ENCODE measurements around the gene GLUL.
"Not testable (repeated sequence)": the region's sequence is repeated elsewhere in the genome, so short reads cannot be mapped to it uniquely, and the experiment has no call there.

Gene GLUL

GRCh38 chr1:182394055-182394775 lies 2.6 kb upstream of the GLUL start:
- DNase-seq (ENCODE audit: low read depth): no peak

GRCh38 chr1:182392050-182393028 lies 749 bp upstream of the GLUL start:
- DNase-seq (ENCODE audit: low read depth): no peak

GRCh38 chr1:182391028-182391361 lies 595 bp downstream of the GLUL start:
- no peak for DNase-seq (ENCODE audit: low read depth)

GRCh38 chr1:182389619-182390047 lies 2.0 kb downstream of the GLUL start:
- no peak for DNase-seq (ENCODE audit: low read depth)

GRCh38 chr1:182388392-182389134 lies 3.0 kb downstream of the GLUL start:
- no peak for DNase-seq (ENCODE audit: low read depth)

GRCh38 chr1:182387566-182387965 lies 4.0 kb downstream of the GLUL start:
- DNase-seq (ENCODE audit: low read depth): no peak

- DNase-seq (ENCODE audit: low read depth): no peak
Observed at GRCh38 chr1:182386980-182387379, 4.6 kb downstream of the GLUL start.

- DNase-seq (ENCODE audit: low read depth): no peak
Observed at GRCh38 chr1:182385885-182386853, 5.4 kb downstream of the GLUL start.

GRCh38 chr1:182384387-182384960 lies 7.1 kb downstream of the GLUL start:
- no peak for DNase-seq (ENCODE audit: low read depth)

- DNase-seq (ENCODE audit: low read depth): no peak
Observed at GRCh38 chr1:182383934-182384333, 7.7 kb downstream of the GLUL start.

- no peak for DNase-seq (ENCODE audit: low read depth)
Observed at GRCh38 chr1:182383037-182383661, 8.4 kb downstream of the GLUL start.

- no peak for DNase-seq (ENCODE audit: low read depth)
Observed at GRCh38 chr1:182381962-182382819, 9.4 kb downstream of the GLUL start.

- DNase-seq (ENCODE audit: low read depth): no peak
Observed at GRCh38 chr1:182380199-182380598, 11.4 kb downstream of the GLUL start.

- not testable (repeated sequence) for DNase-seq (ENCODE audit: low read depth)
Observed at GRCh38 chr1:182379781-182380180, 11.8 kb downstream of the GLUL start.

- DNase-seq (ENCODE audit: low read depth): no peak
Observed at GRCh38 chr1:182376936-182377574, 14.5 kb downstream of the GLUL start.

GRCh38 chr1:182374101-182374834 lies 17.3 kb downstream of the GLUL start:
- no peak for DNase-seq (ENCODE audit: low read depth)

GRCh38 chr1:182370532-182370931 lies 21.1 kb downstream of the GLUL start:
- DNase-seq (ENCODE audit: low read depth): no peak

- DNase-seq (ENCODE audit: low read depth): no peak
Observed at GRCh38 chr1:182368903-182369302, 22.7 kb downstream of the GLUL start.
